Fibroblast of gingiva (primary cell): ENCODE measurements around the gene MYO5A.
A peak's percentile ranks its signal among the peaks of the same experiment; 100 is the strongest.

Experiments used
- DNase-seq: peaks from one replicate; pipeline ENCODE4 v3.0.0-alpha.2; 2011; ENCODE audit warnings: low read depth

The MYO5A gene

GRCh38 chr15:52362497-52362896 is 166.2 kb downstream of the MYO5A start:
- peak; percentile 81 for DNase-seq

GRCh38 chr15:52361975-52362494 is 166.6 kb downstream of the MYO5A start:
- no peak for DNase-seq

- no peak for DNase-seq
Observed at GRCh38 chr15:52361494-52361893, 167.2 kb downstream of the MYO5A start.

GRCh38 chr15:52360229-52361203 is 168.2 kb downstream of the MYO5A start:
- no peak for DNase-seq

- no peak for DNase-seq
Observed at GRCh38 chr15:52359722-52360121, 169.0 kb downstream of the MYO5A start.

GRCh38 chr15:52357949-52358348 is 170.7 kb downstream of the MYO5A start:
- no peak for DNase-seq

- DNase-seq, result no peak
Observed at GRCh38 chr15:52352086-52352485, 176.6 kb downstream of the MYO5A start.

GRCh38 chr15:52351206-52351908 is 177.3 kb downstream of the MYO5A start:
- DNase-seq, result peak; percentile 86

GRCh38 chr15:52350423-52350822 is 178.3 kb downstream of the MYO5A start:
- DNase-seq, result no peak

GRCh38 chr15:52349052-52349700 is 179.5 kb downstream of the MYO5A start:
- no peak for DNase-seq

GRCh38 chr15:52348056-52348745 is 180.5 kb downstream of the MYO5A start:
- DNase-seq, result no peak

GRCh38 chr15:52344592-52344991 is 184.1 kb downstream of the MYO5A start:
- DNase-seq, result no peak

- DNase-seq, result peak; percentile 48
Observed at GRCh38 chr15:52343831-52344230, 184.8 kb downstream of the MYO5A start.

GRCh38 chr15:52340093-52340492 is 188.6 kb downstream of the MYO5A start:
- no peak for DNase-seq

GRCh38 chr15:52338891-52339290 is 189.8 kb downstream of the MYO5A start:
- no peak for DNase-seq

GRCh38 chr15:52338058-52338457 is 190.6 kb downstream of the MYO5A start:
- DNase-seq, result no peak

GRCh38 chr15:52337198-52337853 is 191.4 kb downstream of the MYO5A start:
- no peak for DNase-seq

GRCh38 chr15:52336529-52336928 is 192.2 kb downstream of the MYO5A start:
- no peak for DNase-seq

- DNase-seq, result no peak
Observed at GRCh38 chr15:52334491-52335160, 194.1 kb downstream of the MYO5A start.

- DNase-seq, result peak; percentile 41
Observed at GRCh38 chr15:52331490-52332240, 197.0 kb downstream of the MYO5A start.
